Mucosa of stomach (tissue), 1 donor: ENCODE measurements around the gene CCNF.

ENCODE experiments used
- H3K27me3 ChIP-seq: one replicate; pipeline ENCODE4 v1.7.0; 2013; ENCODE audit warnings: mild to moderate bottlenecking, low read length; ENCODE audit not compliant: control insufficient read depth, insufficient read depth
- H3K36me3 ChIP-seq: one replicate; pipeline ENCODE4 v1.7.0; 2013; ENCODE audit warnings: low read length; ENCODE audit not compliant: control insufficient read depth, insufficient read depth
- H3K4me1 ChIP-seq: one replicate; pipeline ENCODE4 v1.7.0; 2013; ENCODE audit warnings: mild to moderate bottlenecking, low read length; ENCODE audit not compliant: control insufficient read depth, insufficient read depth
- H3K4me3 ChIP-seq: one replicate; pipeline ENCODE4 v1.7.0; 2013; ENCODE audit warnings: low read length
- H3K9ac ChIP-seq: one replicate; pipeline ENCODE4 v1.7.0; 2013; ENCODE audit warnings: mild to moderate bottlenecking, low read length, moderate library complexity
- H3K9me3 ChIP-seq: one replicate; pipeline ENCODE4 v1.7.0; 2013; ENCODE audit warnings: mild to moderate bottlenecking, low read length, moderate library complexity; ENCODE audit not compliant: control insufficient read depth
- donor health status: Pancreatic carcinoma.

CCNF gene

DNA sequence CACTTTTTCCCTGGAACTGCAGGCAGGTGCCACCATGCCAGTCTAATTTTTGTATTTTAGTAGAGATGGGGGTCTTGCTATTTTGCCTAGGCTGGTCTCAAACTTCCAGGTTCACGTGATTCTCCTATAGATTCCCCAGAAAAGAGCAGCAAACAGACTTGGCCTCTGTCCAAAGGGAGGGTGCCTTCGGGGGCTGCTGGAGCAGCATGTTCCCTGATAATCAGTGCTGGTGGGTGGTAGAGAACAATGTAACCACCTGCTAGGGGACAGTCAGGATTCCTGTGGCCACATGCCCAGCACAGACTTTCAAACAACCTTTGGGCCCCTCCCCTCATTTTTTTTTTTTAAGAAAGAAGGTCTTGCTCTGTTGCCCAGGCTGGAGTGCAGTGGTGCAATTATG lies 14.2 kb upstream of the CCNF start:
- H3K9ac ChIP-seq: no peak overlapping the region
- H3K4me1 ChIP-seq: no peaks in the 10 kb centered on the region
- H3K9me3 ChIP-seq: no peaks in the 10 kb centered on the region
- H3K4me3 ChIP-seq: no peak overlapping the region
- H3K36me3 ChIP-seq: no peaks in the 10 kb centered on the region
- H3K27me3 ChIP-seq: peaks cover 4% of the 10 kb centered on the region

DNA sequence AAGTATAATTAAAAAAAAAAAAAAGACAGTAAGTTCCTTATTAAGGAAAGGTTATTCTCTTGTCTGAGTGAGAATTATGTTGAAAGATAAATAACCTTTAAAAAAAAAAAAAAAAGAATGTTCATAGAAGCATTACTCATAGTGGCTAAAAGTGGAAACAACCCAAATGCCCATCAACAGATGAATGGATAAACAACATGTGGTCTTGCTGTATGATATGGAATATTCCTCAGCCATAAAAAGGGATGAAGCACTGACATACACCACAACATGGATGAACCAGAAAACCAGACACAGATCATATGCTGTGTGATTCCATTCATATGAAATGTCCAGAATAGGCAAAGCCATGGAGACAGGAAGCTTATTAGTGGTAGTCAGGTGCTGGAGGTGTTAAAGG lies 9.2 kb upstream of the CCNF start:
- no peaks in the 10 kb centered on the region for H3K36me3 ChIP-seq

DNA sequence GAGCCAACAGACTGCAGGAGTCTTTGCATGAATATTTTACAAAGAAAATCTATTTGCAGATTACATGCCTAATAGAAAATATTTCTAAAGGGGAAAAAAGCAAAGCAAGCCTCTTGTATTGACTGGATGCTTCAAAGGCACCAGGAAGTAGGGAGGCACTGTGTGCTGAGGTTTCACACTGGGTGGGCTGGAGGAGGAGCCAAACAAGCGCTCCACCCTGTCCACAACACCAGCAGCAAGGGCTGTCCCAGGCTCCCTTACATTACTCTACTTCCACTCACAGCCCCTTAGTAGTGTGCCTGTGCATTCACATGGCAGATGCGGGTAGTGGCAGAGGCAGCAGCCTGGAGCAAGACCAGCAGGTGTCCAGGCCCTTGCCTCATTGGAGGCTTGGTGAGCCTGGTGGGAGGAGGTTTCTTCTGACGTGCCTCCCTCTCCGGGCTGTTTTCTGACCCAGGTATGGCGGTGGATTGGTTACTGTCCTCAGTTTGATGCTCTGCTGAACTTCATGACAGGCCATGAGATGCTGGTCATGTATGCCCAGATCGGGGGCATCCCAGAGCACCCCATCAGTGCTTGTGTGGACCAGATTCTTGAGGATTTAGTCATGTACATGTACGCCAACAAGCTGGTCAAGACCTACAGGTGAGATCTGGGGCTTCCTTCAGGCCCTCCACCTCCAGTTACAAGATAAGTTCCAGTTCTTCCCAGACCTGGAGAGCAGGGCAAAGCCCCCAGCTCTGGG lies 7.0 kb upstream of the CCNF start:
- Histone ChIP-seq H3K9me3 (no peaks in the 10 kb centered on the region), H3K27me3 (no peaks in the 10 kb centered on the region), H3K36me3 (no peaks in the 10 kb centered on the region), H3K9ac (no peak overlapping the region), H3K4me3 (no peak overlapping the region), H3K4me1 (no peaks in the 10 kb centered on the region)

More for the DNA sequence above, 9.2 kb upstream of the CCNF start:
- Histone ChIP-seq H3K9me3 (no peaks in the 10 kb centered on the region), H3K9ac (no peak overlapping the region), H3K27me3 (peaks cover 3% of the 10 kb centered on the region), H3K4me1 (no peaks in the 10 kb centered on the region), H3K4me3 (no peak overlapping the region)

DNA sequence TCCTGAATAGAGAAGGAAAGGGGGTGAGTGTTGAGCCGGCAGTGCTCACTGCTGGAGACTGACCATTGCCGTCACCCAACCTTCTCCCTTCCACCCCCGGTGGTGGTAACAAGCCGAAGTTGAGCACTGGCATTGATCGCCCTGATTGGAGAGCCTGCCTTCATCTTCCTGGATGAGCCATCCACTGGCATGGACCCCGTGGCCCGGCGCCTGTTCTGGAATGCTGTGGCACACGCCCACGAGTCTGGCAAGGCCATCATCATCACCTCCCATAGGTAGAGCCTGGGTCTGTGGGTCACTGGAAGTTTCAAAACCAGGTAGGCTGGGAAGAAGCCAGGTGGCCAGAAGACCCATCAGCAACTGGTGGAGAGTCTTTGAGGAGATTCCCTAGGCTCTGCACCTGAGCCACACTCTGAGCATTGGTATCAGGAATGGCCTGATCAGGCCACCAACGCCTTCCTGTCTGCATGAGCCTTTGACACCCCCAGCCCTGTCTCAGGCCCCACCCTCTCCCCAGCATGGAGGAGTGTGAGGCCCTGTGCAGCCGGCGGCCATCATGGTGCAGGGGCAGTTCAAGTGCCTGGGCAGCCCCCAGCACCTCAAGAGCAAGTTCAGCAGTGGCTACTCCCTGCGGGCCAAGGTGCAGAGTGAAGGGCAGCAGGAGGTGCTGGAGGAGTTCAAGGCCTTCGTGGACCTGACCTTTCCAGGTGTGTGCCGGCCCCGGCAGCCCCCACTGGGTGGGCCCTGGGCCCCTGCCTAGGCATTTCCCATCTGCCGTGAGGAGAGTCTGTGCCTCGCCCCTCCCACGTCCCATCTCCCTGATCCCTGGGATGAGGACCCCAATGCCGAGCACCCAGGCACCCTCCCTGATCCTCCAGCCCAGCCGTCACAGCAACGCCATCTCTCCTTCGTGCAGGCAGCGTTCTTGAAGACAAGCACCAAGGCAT lies 4.9 kb upstream of the CCNF start:
- no peaks in the 10 kb centered on the region for H3K27me3 ChIP-seq
- no peak overlapping the region for H3K4me3 ChIP-seq
- H3K36me3 ChIP-seq: no peaks in the 10 kb centered on the region
- no peak overlapping the region for H3K9ac ChIP-seq
- no peaks in the 10 kb centered on the region for H3K9me3 ChIP-seq
- peaks cover 11% of the 10 kb centered on the region for H3K4me1 ChIP-seq

DNA sequence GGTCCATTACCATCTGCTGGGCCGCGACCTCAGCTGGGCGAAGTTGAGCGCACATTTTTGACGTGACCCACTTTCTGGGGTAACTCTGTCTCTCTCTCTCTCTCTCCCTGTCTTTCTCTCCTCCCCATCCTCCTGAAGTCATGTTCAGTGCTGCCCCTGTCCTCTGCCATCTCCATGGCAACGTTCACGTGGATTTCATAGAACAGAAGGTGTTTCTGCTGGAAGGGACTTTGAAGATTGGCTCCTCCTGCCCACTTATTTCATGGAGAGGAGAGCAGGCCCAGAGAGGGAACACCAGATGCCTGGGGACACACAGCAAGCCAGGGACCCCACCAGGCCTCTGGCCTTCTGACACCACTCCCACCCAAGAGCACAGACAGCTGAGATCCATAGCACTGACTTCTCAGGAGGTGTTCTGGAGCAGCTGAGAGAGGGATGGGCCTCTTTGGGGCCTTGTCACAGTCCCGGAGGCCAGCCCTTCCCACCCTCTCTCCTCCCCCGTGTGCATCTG lies 4.2 kb upstream of the CCNF start:
- Histone ChIP-seq H3K27me3 (no peaks in the 10 kb centered on the region), H3K9me3 (no peaks in the 10 kb centered on the region), H3K36me3 (no peaks in the 10 kb centered on the region), H3K9ac (no peak overlapping the region), H3K4me1 (peaks cover 14% of the 10 kb centered on the region), H3K4me3 (no peak overlapping the region)

DNA sequence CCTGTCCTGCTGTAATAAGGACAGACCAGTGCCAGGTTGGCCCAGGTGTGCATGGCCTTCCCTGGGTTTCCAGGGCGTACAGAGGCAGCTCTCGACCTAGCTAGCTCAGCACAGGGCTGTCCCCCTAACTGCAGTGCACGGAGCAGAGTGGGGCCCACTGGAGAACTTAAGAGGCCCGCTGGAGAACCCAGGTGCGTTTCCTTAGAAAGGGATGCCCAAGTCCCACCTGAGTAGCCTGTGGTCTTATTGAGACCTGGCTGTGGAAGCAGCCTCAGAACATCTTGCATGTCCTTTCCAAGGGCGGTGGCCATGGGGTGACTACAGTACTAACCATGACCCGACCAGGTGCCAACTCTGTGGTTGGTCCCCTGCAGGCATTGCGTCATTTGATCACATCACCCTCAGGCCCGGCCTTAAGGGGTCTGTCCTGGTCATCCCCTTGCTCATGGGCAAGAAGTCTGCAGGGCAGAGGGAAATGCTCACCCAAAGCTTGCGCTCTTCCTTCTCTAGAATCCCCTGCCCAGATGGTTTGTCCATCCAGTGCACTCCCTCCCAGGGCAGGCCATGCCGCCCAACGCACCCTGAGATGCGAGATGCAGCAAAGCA lies 3.3 kb upstream of the CCNF start:
- H3K9me3 ChIP-seq: no peaks in the 10 kb centered on the region
- H3K36me3 ChIP-seq: no peaks in the 10 kb centered on the region
- H3K9ac ChIP-seq: no peak overlapping the region
- no peak overlapping the region for H3K4me3 ChIP-seq
- H3K27me3 ChIP-seq: no peaks in the 10 kb centered on the region
- H3K4me1 ChIP-seq: peaks cover 19% of the 10 kb centered on the region

DNA sequence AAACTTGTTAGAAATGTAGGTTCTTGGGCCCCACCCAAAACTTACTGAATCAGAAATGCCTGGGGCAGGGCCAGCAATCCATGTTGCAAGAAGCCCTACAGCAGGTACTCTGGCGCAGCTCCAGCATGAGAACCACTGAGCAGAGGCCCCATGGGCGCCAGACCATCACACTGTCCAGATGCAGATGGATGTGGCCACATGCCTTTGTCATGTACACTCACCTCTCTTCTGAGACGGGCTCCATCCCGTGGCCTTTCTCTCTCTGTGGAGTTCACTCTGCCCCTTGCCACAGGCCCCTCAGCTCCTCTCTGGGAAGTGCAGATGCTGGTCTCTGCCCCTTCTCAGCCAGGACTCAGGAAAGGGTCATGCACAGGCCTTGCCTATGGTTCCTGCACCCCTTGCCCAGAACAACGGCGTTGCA lies 2.3 kb upstream of the CCNF start:
- Histone ChIP-seq H3K36me3 (no peaks in the 10 kb centered on the region), H3K27me3 (no peaks in the 10 kb centered on the region), H3K9ac (no peak overlapping the region), H3K4me1 (peaks cover 19% of the 10 kb centered on the region), H3K9me3 (no peaks in the 10 kb centered on the region), H3K4me3 (no peak overlapping the region)

DNA sequence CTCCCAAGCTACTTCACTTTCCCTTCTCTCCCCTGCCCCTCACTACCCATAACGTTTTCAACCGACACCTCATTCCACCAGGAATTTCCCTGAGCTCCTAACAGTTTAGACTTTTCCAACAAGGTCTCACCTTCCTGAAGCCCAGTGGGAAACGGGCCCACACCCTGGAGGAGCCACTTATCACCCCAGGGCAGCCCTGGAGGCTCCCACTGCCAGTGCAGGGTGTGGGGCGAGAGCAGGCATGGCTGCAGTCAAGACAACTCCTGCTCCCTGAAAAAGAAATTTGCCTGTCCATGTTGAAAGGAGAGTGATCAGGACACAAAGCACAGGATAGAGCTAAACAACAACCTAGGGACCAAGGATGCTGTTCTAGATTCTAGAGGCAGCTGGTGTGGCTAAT lies 1.7 kb upstream of the CCNF start:
- no peaks in the 10 kb centered on the region for H3K36me3 ChIP-seq

DNA sequence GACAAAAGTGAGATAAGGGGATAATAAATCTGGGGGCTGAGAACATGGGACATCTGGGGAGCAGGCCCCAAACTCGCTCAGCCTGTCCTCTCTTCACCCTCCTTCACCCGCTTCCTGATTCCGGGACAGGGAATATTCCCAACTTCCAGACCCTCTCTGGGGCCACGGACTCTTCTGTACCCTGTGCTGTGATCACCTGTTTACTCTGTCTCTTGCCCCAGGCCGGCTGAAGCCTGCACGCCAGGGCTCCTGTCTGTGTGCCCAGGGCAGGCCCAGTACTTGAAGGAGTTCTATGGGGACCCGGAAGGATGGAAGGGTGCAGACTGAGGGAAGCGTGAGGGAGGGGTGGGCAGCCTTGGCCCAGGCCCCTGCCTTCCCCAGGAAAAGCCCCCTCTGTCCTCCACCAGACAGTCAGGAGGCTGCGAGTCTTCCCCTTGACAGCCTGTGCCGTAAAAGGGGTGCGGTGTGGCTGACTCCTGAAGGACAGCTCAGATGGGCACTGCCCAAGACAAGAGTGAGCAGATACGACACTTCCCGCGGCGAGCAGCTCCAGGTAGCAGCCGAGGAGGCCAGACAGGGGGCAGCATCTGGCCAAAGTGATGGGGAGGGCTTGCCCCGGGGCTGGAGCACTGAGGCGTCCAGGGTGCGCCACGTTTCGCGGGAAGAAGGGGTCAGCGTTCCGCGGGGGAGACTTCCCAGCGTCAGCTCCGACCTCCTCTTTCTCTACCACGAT lies 1.0 kb upstream of the CCNF start:
- no peaks in the 10 kb centered on the region for H3K9me3 ChIP-seq
- peak overlapping the region; percentile 72 for H3K9ac ChIP-seq
- no peaks in the 10 kb centered on the region for H3K36me3 ChIP-seq
- H3K4me1 ChIP-seq: peaks cover 19% of the 10 kb centered on the region
- H3K27me3 ChIP-seq: no peaks in the 10 kb centered on the region
- H3K4me3 ChIP-seq: peak overlapping the region; percentile 63

More for the DNA sequence above, 1.7 kb upstream of the CCNF start:
- H3K4me3 ChIP-seq: no peak overlapping the region
- no peaks in the 10 kb centered on the region for H3K9me3 ChIP-seq
- peaks cover 19% of the 10 kb centered on the region for H3K4me1 ChIP-seq
- no peak overlapping the region for H3K9ac ChIP-seq
- no peaks in the 10 kb centered on the region for H3K27me3 ChIP-seq

DNA sequence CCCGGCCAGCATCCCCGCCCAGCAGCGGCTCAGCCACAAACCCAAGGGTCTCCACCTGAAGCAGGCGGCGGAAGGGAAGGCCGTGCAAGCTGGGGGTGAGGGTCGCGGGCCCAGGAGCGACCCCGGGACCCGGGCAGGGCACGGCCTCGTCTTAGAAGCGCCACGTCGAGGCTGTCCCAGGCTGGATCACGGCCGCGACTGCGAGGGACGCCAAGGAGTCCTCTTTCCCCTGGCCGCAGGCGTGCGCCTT lies 538 bp upstream of the CCNF start:
- H3K4me1 ChIP-seq: peaks cover 19% of the 10 kb centered on the region
- peak overlapping the region; percentile 72 for H3K9ac ChIP-seq
- no peaks in the 10 kb centered on the region for H3K9me3 ChIP-seq
- no peaks in the 10 kb centered on the region for H3K36me3 ChIP-seq
- no peaks in the 10 kb centered on the region for H3K27me3 ChIP-seq
- peak overlapping the region; percentile 63 for H3K4me3 ChIP-seq

DNA sequence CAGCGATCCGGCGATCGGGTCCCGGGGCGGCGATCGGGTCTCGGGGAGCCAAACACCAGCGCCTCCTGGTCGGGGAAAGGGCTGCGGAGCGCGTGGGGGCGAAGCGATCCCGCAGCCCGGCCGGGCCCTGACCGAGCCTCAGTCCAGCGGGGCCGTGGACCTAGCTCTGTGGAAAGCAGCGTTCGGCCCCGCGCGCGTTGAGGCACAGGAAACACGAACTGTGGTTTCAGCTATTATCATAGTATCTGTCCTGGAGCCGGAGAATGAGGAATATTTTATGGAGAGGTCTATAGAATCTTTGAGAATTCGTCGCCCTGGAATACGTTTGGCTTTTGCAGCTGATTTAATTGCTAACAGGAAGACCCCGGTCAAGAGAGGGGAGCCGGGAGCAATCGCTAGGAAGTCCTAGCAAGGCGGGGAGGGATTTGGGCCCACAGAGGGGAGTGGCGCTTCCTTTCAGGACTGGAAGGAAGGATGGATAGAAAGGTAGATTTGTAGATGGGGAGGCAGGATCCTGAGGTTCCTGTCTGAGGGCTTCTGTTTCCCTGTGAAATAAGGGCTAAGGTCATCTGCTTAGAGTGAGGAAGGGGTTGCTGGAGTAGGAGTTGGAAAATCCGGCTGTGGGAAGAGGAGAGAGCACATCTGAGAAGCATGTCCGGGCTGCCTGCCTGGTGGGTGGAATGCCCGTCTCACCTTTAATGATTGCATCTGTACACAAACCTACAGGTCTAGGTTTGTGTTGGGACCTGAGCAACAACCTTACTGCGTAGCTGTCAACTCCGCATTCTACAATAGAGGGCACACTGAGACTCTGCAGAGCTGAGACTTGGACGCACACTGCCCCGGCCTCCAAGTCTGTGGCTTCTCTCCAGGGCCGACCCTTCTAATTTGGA lies 770 bp downstream of the CCNF start:
- peak overlapping the region; percentile 56 for H3K9ac ChIP-seq

More for the DNA sequence above, 770 bp downstream of the CCNF start:
- Histone ChIP-seq H3K27me3 (no peaks in the 10 kb centered on the region), H3K9me3 (no peaks in the 10 kb centered on the region), H3K4me3 (peak overlapping the region; percentile 50), H3K36me3 (no peaks in the 10 kb centered on the region), H3K4me1 (peaks cover 19% of the 10 kb centered on the region)
